ENCODE data around the gene PALLD. TPM values are rescaled to one million over a fixed set of nuclear protein-coding genes. Genes with fewer than 3 reads are reported as not detected.

Gene PALLD
- total and polyA plus RNA-seq, 2 of the 13 experiments (the other 11 are each of a cell fraction or from before 2014, with no cell fraction given), result 0.50 to 1.5 TPM

DNA sequence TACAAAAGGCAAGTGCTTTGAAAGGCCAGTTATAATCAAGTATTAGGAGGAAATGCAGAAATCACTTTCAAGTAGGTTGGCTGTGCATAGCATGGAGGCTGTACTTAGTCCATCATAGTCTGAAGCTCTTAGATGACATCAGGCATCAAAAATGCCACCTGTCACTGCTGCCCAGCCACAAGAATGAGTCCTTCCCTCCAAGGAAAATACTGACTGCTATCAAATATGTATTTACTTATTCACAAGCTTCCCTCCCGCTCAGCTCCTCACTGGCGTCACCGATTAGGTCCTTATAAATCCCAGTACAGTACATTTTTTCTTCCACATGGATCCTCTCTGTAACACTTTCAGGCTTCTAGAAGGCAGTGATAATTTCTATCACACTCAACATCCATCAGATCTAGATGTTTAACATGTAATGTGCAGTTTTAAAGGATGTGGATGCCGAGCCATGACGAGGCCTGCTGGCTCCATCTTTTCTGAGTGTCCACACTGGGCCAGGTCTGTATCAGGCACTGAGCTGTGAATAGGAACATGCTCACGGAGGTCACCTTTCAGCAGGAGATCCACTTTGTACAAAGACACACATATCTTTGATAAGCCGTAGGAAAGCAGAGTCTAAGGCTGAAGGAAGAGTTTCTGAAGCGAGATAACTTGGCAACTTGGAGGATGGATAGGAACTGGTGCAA lies 121.9 kb downstream of the PALLD start:
- no peaks in the 10 kb centered on the region for H4K20me1 ChIP-seq (ENCODE audit: insufficient read depth, low read length)
- no TSS peak for BruUV-seq (replicated peaks)
- H3K9me3 ChIP-seq (ENCODE audit: low read length), result no peaks in the 10 kb centered on the region
- ChIA-PET POLR2A (no interaction called here), CTCF (ENCODE audit: low intra/inter-chr PET ratio, low total read pairs) (no interaction called here)
- no peaks in the 10 kb centered on the region for H3K79me2 ChIP-seq (ENCODE audit: insufficient read depth, low read length)
- TF ChIP-seq CBX1 (IDR thresholded peaks at IDR 0.05; ENCODE audit: low read depth) (no peak), ZNF10 (CRISPR knock-in tag; IDR thresholded peaks at IDR 0.05; ENCODE audit: borderline replicate concordance, low read depth) (no peak)
- TF ChIP-seq, protein P1, sequence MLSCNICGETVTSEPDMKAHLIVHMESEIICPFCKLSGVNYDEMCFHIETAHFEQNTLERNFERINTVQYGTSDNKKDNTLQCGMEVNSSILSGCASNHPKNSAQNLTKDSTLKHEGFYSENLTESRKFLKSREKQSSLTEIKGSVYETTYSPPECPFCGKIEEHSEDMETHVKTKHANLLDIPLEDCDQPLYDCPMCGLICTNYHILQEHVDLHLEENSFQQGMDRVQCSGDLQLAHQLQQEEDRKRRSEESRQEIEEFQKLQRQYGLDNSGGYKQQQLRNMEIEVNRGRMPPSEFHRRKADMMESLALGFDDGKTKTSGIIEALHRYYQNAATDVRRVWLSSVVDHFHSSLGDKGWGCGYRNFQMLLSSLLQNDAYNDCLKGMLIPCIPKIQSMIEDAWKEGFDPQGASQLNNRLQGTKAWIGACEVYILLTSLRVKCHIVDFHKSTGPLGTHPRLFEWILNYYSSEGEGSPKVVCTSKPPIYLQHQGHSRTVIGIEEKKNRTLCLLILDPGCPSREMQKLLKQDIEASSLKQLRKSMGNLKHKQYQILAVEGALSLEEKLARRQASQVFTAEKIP (CRISPR knock-in tag; IDR thresholded peaks at IDR 0.05; ENCODE audit: borderline replicate concordance), result no peak
- no peaks in the 10 kb centered on the region for H3K4me1 ChIP-seq (ENCODE audit: insufficient read depth, low read length)
- in situ Hi-C loops (cut with HindIII; ENCODE audit: extremely low pct_ligation_motif_present, low pct_unique_long_range_greater_than_20kb) (no loop called here), intact Hi-C loops (cut with micrococcal nuclease; ENCODE audit: unreplicated experiment) (no loop called here)
- H3K36me3 ChIP-seq (replicated peaks in 1 of 2; ENCODE audit: control insufficient read depth in 1 of 2, insufficient read depth in 2 of 2, low read length in 2 of 2), result no peaks in the 10 kb centered on the region
- H3K27ac ChIP-seq (ENCODE audit: extremely low read length, insufficient read depth, low read length), result no peak overlapping the region
- H3K27me3 ChIP-seq (ENCODE audit: control insufficient read depth in 1 of 2, insufficient read depth in 2 of 2, low read length in 2 of 2), result peaks cover 0 to 3% of the 10 kb centered on the region in 2 experiments; a peak in 2 of 5 replicates
- no peak for DNase-seq (ENCODE audit: low spot score)
- WGBS (ENCODE audit: low lambda C conversion rate), result 28% methylated on average over 8 of the region's 8 CpGs
- no peak overlapping the region for H3K4me2 ChIP-seq (ENCODE audit: low read depth, low read length)
- no peak for ATAC-seq
- no peak overlapping the region for H3K9ac ChIP-seq (ENCODE audit: insufficient read depth, low read depth, low read length)
- FAIRE-seq, result no peak
- H3K4me3 ChIP-seq (replicated peaks in 1 of 3; ENCODE audit: insufficient read depth in 1 of 3, low read depth in 2 of 3, low read length in 3 of 3), result no peak overlapping the region
- no peak overlapping the region for H2AFZ ChIP-seq (ENCODE audit: low read length)

- no peaks in the 10 kb centered on the region for H4K20me1 ChIP-seq (ENCODE audit: insufficient read depth, low read length)
- no peaks in the 10 kb centered on the region for H3K4me1 ChIP-seq (ENCODE audit: insufficient read depth, low read length)
- no peak for ATAC-seq
- intact Hi-C loops (cut with micrococcal nuclease; ENCODE audit: unreplicated experiment) (no loop called here), in situ Hi-C loops (cut with HindIII; ENCODE audit: extremely low pct_ligation_motif_present, low pct_unique_long_range_greater_than_20kb) (no loop called here)
- H3K79me2 ChIP-seq (ENCODE audit: insufficient read depth, low read length), result no peaks in the 10 kb centered on the region
- no peak overlapping the region for H3K27ac ChIP-seq (ENCODE audit: extremely low read length, insufficient read depth, low read length)
- ChIA-PET CTCF (ENCODE audit: low intra/inter-chr PET ratio, low total read pairs) (no interaction called here), POLR2A (no interaction called here)
- no peak overlapping the region for H3K9ac ChIP-seq (ENCODE audit: insufficient read depth, low read depth, low read length)
- FAIRE-seq, result no peak
- H3K9me3 ChIP-seq (ENCODE audit: low read length), result no peaks in the 10 kb centered on the region
- no peak overlapping the region for H3K4me2 ChIP-seq (ENCODE audit: low read depth, low read length)
- no peak for DNase-seq (ENCODE audit: low spot score)
- H3K27me3 ChIP-seq (ENCODE audit: control insufficient read depth in 1 of 2, insufficient read depth in 2 of 2, low read length in 2 of 2), result peaks cover 0 to 3% of the 10 kb centered on the region in 2 experiments; a peak in 2 of 5 replicates
- BruUV-seq (replicated peaks), result no TSS peak
- no peaks in the 10 kb centered on the region for H3K36me3 ChIP-seq (replicated peaks in 1 of 2; ENCODE audit: control insufficient read depth in 1 of 2, insufficient read depth in 2 of 2, low read length in 2 of 2)
- no peak overlapping the region for H3K4me3 ChIP-seq (replicated peaks in 1 of 3; ENCODE audit: insufficient read depth in 1 of 3, low read depth in 2 of 3, low read length in 3 of 3)
- H2AFZ ChIP-seq (ENCODE audit: low read length), result no peak overlapping the region
- no peak for TF ChIP-seq NAIF1 (CRISPR knock-in tag; IDR thresholded peaks at IDR 0.05; ENCODE audit: borderline replicate concordance)
- TF ChIP-seq ZFP1 (CRISPR knock-in tag; IDR thresholded peaks at IDR 0.05), result no peak
- TF ChIP-seq ZNF550 (CRISPR knock-in tag; IDR thresholded peaks at IDR 0.05; ENCODE audit: borderline replicate concordance), result no peak
- TF ChIP-seq, protein P2, sequence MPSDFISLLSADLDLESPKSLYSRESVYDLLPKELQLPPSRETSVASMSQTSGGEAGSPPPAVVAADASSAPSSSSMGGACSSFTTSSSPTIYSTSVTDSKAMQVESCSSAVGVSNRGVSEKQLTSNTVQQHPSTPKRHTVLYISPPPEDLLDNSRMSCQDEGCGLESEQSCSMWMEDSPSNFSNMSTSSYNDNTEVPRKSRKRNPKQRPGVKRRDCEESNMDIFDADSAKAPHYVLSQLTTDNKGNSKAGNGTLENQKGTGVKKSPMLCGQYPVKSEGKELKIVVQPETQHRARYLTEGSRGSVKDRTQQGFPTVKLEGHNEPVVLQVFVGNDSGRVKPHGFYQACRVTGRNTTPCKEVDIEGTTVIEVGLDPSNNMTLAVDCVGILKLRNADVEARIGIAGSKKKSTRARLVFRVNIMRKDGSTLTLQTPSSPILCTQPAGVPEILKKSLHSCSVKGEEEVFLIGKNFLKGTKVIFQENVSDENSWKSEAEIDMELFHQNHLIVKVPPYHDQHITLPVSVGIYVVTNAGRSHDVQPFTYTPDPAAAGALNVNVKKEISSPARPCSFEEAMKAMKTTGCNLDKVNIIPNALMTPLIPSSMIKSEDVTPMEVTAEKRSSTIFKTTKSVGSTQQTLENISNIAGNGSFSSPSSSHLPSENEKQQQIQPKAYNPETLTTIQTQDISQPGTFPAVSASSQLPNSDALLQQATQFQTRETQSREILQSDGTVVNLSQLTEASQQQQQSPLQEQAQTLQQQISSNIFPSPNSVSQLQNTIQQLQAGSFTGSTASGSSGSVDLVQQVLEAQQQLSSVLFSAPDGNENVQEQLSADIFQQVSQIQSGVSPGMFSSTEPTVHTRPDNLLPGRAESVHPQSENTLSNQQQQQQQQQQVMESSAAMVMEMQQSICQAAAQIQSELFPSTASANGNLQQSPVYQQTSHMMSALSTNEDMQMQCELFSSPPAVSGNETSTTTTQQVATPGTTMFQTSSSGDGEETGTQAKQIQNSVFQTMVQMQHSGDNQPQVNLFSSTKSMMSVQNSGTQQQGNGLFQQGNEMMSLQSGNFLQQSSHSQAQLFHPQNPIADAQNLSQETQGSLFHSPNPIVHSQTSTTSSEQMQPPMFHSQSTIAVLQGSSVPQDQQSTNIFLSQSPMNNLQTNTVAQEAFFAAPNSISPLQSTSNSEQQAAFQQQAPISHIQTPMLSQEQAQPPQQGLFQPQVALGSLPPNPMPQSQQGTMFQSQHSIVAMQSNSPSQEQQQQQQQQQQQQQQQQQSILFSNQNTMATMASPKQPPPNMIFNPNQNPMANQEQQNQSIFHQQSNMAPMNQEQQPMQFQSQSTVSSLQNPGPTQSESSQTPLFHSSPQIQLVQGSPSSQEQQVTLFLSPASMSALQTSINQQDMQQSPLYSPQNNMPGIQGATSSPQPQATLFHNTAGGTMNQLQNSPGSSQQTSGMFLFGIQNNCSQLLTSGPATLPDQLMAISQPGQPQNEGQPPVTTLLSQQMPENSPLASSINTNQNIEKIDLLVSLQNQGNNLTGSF (CRISPR knock-in tag; IDR thresholded peaks at IDR 0.05), result no peak
- TF ChIP-seq BRD4 (CRISPR knock-in tag; IDR thresholded peaks at IDR 0.05), result no peak
Observed at GRCh38 chr4:168619266-168619631, 122.4 kb downstream of the PALLD start.
